Measurements from ENCODE around the gene CHRNA10. TPM values are rescaled to one million over a fixed set of nuclear protein-coding genes. Genes with fewer than 3 reads are reported as not detected.
"Not testable (repeated sequence)": the region's sequence is repeated elsewhere in the genome, so short reads cannot be mapped to it uniquely, and the experiment has no call there.

CHRNA10 gene
- total RNA-seq, 1 experiment from 2014 or later: 3.0 TPM

DNA sequence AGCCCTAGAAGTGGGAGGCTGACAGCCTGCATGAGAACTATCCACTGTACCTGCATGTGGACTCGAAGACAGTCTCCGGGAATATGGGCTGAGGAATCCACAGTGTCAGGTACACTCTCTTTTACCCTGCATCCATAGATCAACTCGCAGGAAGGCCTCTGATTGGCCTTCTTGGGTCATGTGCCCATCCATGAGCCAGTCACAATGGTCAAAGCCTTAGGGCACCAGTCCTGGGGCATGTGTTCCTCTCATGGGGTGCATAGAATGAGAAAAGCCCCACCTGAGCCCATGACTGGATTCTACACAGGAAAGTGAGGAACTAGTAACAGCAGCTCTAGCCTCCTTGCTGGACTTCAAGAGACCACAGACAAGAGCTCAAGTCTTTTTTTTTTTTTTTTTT, 15.6 kb downstream of the CHRNA10 start (continued):
- TF ChIP-seq, protein P1, sequence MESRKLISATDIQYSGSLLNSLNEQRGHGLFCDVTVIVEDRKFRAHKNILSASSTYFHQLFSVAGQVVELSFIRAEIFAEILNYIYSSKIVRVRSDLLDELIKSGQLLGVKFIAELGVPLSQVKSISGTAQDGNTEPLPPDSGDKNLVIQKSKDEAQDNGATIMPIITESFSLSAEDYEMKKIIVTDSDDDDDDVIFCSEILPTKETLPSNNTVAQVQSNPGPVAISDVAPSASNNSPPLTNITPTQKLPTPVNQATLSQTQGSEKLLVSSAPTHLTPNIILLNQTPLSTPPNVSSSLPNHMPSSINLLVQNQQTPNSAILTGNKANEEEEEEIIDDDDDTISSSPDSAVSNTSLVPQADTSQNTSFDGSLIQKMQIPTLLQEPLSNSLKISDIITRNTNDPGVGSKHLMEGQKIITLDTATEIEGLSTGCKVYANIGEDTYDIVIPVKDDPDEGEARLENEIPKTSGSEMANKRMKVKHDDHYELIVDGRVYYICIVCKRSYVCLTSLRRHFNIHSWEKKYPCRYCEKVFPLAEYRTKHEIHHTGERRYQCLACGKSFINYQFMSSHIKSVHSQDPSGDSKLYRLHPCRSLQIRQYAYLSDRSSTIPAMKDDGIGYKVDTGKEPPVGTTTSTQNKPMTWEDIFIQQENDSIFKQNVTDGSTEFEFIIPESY (IDR thresholded peaks at IDR 0.05; ENCODE audit: extremely low read depth, insufficient replicate concordance, low read length): no peak
- no peak for TF ChIP-seq ELF1 (IDR thresholded peaks at IDR 0.05; ENCODE audit: borderline replicate concordance, low read depth)
- no peak for TF ChIP-seq SIN3A (IDR thresholded peaks at IDR 0.05; ENCODE audit: low read depth)
- no peak for TF ChIP-seq CBX3 (IDR thresholded peaks at IDR 0.05; ENCODE audit: low read depth)
- TF ChIP-seq ZFX (IDR thresholded peaks at IDR 0.05): no peak

- H3K9ac ChIP-seq (ENCODE audit: low read length); H3K79me2 ChIP-seq (ENCODE audit: insufficient read depth, low read length); DNase-seq (ENCODE audit: low read depth, low spot score); H3K36me3 ChIP-seq (ENCODE audit: control insufficient read depth in 1 of 2, insufficient read depth in 2 of 2, low read length in 2 of 2); H3K9me3 ChIP-seq (ENCODE audit: control insufficient read depth in 1 of 2, insufficient read depth in 1 of 2, low read depth in 1 of 2, low read length in 2 of 2); RAD21 ChIA-PET (ENCODE audit: low non-redundant PET in 1 of 2, low total read pairs in 2 of 2, uncharacterized antibody in 2 of 2, unreplicated experiment in 2 of 2); H3K4me1 ChIP-seq (ENCODE audit: control insufficient read depth in 1 of 2, insufficient read depth in 2 of 2, low read length in 2 of 2); POLR2A ChIA-PET; H3K9me2 ChIP-seq (ENCODE audit: insufficient read depth); CTCF ChIA-PET; H3K27ac ChIP-seq (ENCODE audit: low read depth, low read length); BruUV-seq (replicated peaks); H3K4me3 ChIP-seq (replicated peaks in 1 of 2; ENCODE audit: low read depth in 1 of 2, low read length in 2 of 2); ATAC-seq; H2AFZ ChIP-seq (ENCODE audit: low read depth, low read length, poor library complexity, severe bottlenecking); intact Hi-C loops (cut with micrococcal nuclease); H3K4me2 ChIP-seq (ENCODE audit: low read length); H4K20me1 ChIP-seq (ENCODE audit: insufficient read depth): not testable (repeated sequence)
- H3K27me3 ChIP-seq (ENCODE audit: insufficient read depth, low read length): peaks cover 17% of the 10 kb centered on the region; the same call in 1 of the 2 replicates
Observed at GRCh38 chr11:3652514-3652913, 18.7 kb downstream of the CHRNA10 start.

DNA sequence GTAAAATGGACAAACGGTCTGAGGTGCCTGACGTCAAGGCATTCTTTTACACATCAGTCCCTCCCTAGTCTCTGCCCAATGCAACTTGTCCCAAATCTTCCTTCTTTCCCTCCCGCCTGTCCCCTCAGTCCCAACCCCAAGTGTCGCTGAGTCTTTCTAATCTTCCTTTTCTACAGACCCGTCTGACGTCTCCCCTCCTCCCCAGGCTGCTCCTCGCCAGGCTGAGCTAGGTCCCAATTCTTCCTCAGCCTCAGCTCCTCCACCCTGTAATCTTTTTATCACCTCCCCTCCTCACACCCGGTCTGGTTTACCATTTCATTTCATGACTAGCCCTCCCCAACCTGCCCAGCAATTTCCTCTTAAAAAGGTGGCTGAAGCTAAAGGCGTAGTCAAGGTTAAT, 21.8 kb downstream of the CHRNA10 start:
- H3K4me2 ChIP-seq (ENCODE audit: low read length); H3K9me2 ChIP-seq (ENCODE audit: insufficient read depth); POLR2A ChIA-PET; intact Hi-C loops (cut with micrococcal nuclease); H3K4me1 ChIP-seq (ENCODE audit: control insufficient read depth in 1 of 2, insufficient read depth in 2 of 2, low read length in 2 of 2); H2AFZ ChIP-seq (ENCODE audit: low read depth, low read length, poor library complexity, severe bottlenecking); H3K9me3 ChIP-seq (ENCODE audit: control insufficient read depth in 1 of 2, insufficient read depth in 1 of 2, low read depth in 1 of 2, low read length in 2 of 2); DNase-seq (ENCODE audit: low read depth, low spot score); H3K79me2 ChIP-seq (ENCODE audit: insufficient read depth, low read length); H3K36me3 ChIP-seq (ENCODE audit: control insufficient read depth in 1 of 2, insufficient read depth in 2 of 2, low read length in 2 of 2); RAD21 ChIA-PET (ENCODE audit: low non-redundant PET in 1 of 2, low total read pairs in 2 of 2, uncharacterized antibody in 2 of 2, unreplicated experiment in 2 of 2); BruUV-seq (replicated peaks); H4K20me1 ChIP-seq (ENCODE audit: insufficient read depth); CTCF ChIA-PET; H3K9ac ChIP-seq (ENCODE audit: low read length); H3K27ac ChIP-seq (ENCODE audit: low read depth, low read length); H3K4me3 ChIP-seq (replicated peaks in 1 of 2; ENCODE audit: low read depth in 1 of 2, low read length in 2 of 2); ATAC-seq: not testable (repeated sequence)
- H3K27me3 ChIP-seq (ENCODE audit: insufficient read depth, low read length): peaks cover 10% of the 10 kb centered on the region; the same call in 1 of the 2 replicates

DNA sequence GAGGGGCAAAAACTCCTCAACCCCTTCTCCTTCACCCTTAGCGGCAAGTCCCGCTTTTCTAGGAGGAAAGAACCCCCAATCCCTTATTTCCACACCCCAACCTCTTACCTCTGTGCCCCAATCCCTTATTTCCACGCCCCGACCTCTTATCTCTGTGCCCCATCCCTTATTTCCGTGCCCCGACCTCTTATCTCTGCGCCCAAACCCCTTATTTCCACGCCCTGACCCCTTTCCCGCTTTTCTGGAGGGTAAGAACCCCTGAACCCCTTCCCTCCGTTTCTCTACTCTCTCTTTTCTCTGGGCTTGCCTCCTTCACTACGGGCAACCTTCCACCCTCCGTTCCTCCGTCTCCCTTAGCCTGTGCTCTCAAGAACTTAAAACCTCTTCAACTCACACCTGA, 22.3 kb downstream of the CHRNA10 start:
- H3K79me2 ChIP-seq (ENCODE audit: insufficient read depth, low read length); DNase-seq (ENCODE audit: low read depth, low spot score); H4K20me1 ChIP-seq (ENCODE audit: insufficient read depth); BruUV-seq (replicated peaks); POLR2A ChIA-PET; H3K9me2 ChIP-seq (ENCODE audit: insufficient read depth); RAD21 ChIA-PET (ENCODE audit: low non-redundant PET in 1 of 2, low total read pairs in 2 of 2, uncharacterized antibody in 2 of 2, unreplicated experiment in 2 of 2); H3K4me2 ChIP-seq (ENCODE audit: low read length); H3K27ac ChIP-seq (ENCODE audit: low read depth, low read length); H2AFZ ChIP-seq (ENCODE audit: low read depth, low read length, poor library complexity, severe bottlenecking); H3K27me3 ChIP-seq (ENCODE audit: insufficient read depth, low read length); H3K4me3 ChIP-seq (replicated peaks in 1 of 2; ENCODE audit: low read depth in 1 of 2, low read length in 2 of 2); H3K9me3 ChIP-seq (ENCODE audit: control insufficient read depth in 1 of 2, insufficient read depth in 1 of 2, low read depth in 1 of 2, low read length in 2 of 2); H3K9ac ChIP-seq (ENCODE audit: low read length); CTCF ChIA-PET; H3K36me3 ChIP-seq (ENCODE audit: control insufficient read depth in 1 of 2, insufficient read depth in 2 of 2, low read length in 2 of 2); ATAC-seq; intact Hi-C loops (cut with micrococcal nuclease): not testable (repeated sequence)
- H3K4me1 ChIP-seq (ENCODE audit: control insufficient read depth in 1 of 2, insufficient read depth in 2 of 2, low read length in 2 of 2): peaks cover 8 to 12% of the 10 kb centered on the region in 2 experiments

All from HCT116 (cell line).